IPS-20b (cell line): ENCODE data around the gene C19orf47.

Source experiments
- H3K27ac ChIP-seq: one replicate; pipeline ENCODE4 v1.5.1; 2013; ENCODE audit warnings: low read length
- H3K27me3 ChIP-seq: 2 replicates; pipeline ENCODE4 v1.6.1; 2013; ENCODE audit warnings: mild to moderate bottlenecking, low read length, inconsistent platforms; ENCODE audit not compliant: insufficient read depth
- H3K36me3 ChIP-seq: 2 replicates; pipeline ENCODE4 v1.6.1; 2013; ENCODE audit warnings: low read depth, mild to moderate bottlenecking, inconsistent platforms, low read length, moderate library complexity; ENCODE audit not compliant: insufficient read depth
- H3K4me1 ChIP-seq: 2 replicates; pipeline ENCODE4 v1.6.1; 2013; ENCODE audit warnings: mild to moderate bottlenecking, control low read depth, inconsistent platforms, low read length, moderate library complexity; ENCODE audit not compliant: insufficient read depth
- H3K4me3 ChIP-seq: 2 replicates; pipeline ENCODE4 v1.5.1; 2013; ENCODE audit warnings: mild to moderate bottlenecking, low read length, inconsistent platforms
- H3K9ac ChIP-seq: 2 replicates; pipeline ENCODE4 v1.6.1; 2013; ENCODE audit warnings: low read depth, mild to moderate bottlenecking, inconsistent platforms, low read length, moderate library complexity
- H3K9me3 ChIP-seq: 2 replicates; pipeline ENCODE4 v1.6.1; 2013; ENCODE audit warnings: mild to moderate bottlenecking, low read depth, low read length, inconsistent platforms; ENCODE audit not compliant: insufficient read depth

The C19orf47 gene

DNA sequence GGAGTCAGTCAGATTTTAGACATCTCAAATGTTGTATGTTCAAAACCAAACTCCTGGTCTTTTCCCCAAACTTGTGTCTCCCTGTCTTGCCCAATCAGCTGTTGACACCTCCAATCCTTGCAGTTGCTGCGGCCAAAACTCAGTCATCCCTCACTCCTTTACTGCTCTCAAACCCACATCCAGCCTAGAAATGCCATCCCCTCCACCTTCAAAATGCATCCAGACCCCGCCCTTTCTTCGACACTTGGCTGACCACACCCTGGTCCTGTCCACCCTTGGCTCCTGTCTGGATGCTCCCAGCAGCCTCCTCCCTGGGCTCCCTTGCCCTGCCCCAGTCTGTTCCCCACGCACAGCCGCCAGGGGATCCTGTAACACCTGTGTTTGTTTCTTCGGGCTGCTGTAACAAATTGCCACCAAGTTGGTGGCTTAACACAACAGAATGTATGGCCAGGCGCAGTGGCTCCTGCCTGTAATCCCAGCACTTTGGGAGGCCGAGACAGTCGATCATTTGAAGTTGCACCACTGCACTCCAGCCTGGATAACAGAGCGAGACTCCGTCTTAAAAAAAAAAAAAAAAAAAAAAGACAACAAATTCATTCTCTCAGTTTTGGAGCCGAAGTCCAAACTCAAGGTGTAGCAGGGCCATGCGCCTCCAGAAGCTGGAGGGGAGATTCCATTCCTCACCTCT is 12.0 kb upstream of the C19orf47 start:
- Histone ChIP-seq H3K36me3 (no peaks in the 10 kb centered on the region), H3K27ac (no peak overlapping the region), H3K4me3 (no peak overlapping the region), H3K4me1 (peaks cover 3% of the 10 kb centered on the region; the same call in 1 of the 2 replicates), H3K27me3 (no peaks in the 10 kb centered on the region), H3K9ac (no peak overlapping the region), H3K9me3 (no peaks in the 10 kb centered on the region)

GRCh38 chr19:40358773-40359172 is 10.6 kb upstream of the C19orf47 start:
- no peak overlapping the region for H3K4me3 ChIP-seq
- H3K27ac ChIP-seq: no peak overlapping the region

GRCh38 chr19:40357640-40358039 is 9.4 kb upstream of the C19orf47 start:
- Histone ChIP-seq H3K27ac (no peak overlapping the region), H3K4me3 (no peak overlapping the region), H3K9ac (no peak overlapping the region), H3K9me3 (no peaks in the 10 kb centered on the region), H3K4me1 (no peaks in the 10 kb centered on the region), H3K36me3 (no peaks in the 10 kb centered on the region), H3K27me3 (no peaks in the 10 kb centered on the region)

More at GRCh38 chr19:40358773-40359172, 10.6 kb upstream of the C19orf47 start:
- Histone ChIP-seq H3K36me3 (no peaks in the 10 kb centered on the region), H3K4me1 (no peaks in the 10 kb centered on the region), H3K27me3 (no peaks in the 10 kb centered on the region), H3K9me3 (no peaks in the 10 kb centered on the region), H3K9ac (no peak overlapping the region)

- H3K27ac ChIP-seq: no peak overlapping the region
- no peaks in the 10 kb centered on the region for H3K27me3 ChIP-seq
- H3K4me3 ChIP-seq: no peak overlapping the region
Measured at GRCh38 chr19:40356681-40357595, 8.7 kb upstream of the C19orf47 start.

GRCh38 chr19:40355975-40356680 is 7.9 kb upstream of the C19orf47 start:
- no peaks in the 10 kb centered on the region for H3K9me3 ChIP-seq
- H3K27ac ChIP-seq: no peak overlapping the region
- no peaks in the 10 kb centered on the region for H3K27me3 ChIP-seq
- H3K9ac ChIP-seq: no peak overlapping the region
- no peak overlapping the region for H3K4me3 ChIP-seq
- H3K36me3 ChIP-seq: no peaks in the 10 kb centered on the region
- H3K4me1 ChIP-seq: no peaks in the 10 kb centered on the region

More at GRCh38 chr19:40356681-40357595, 8.7 kb upstream of the C19orf47 start:
- Histone ChIP-seq H3K9ac (no peak overlapping the region), H3K36me3 (no peaks in the 10 kb centered on the region), H3K9me3 (no peaks in the 10 kb centered on the region), H3K4me1 (no peaks in the 10 kb centered on the region)

GRCh38 chr19:40348961-40349507 is 837 bp upstream of the C19orf47 start:
- H3K27ac ChIP-seq: no peak overlapping the region
- no peaks in the 10 kb centered on the region for H3K9me3 ChIP-seq
- H3K36me3 ChIP-seq: no peaks in the 10 kb centered on the region
- no peaks in the 10 kb centered on the region for H3K27me3 ChIP-seq
- H3K4me1 ChIP-seq: no peaks in the 10 kb centered on the region
- H3K9ac ChIP-seq: peak overlapping the region; percentile 82
- peak overlapping the region; percentile 91 for H3K4me3 ChIP-seq

DNA sequence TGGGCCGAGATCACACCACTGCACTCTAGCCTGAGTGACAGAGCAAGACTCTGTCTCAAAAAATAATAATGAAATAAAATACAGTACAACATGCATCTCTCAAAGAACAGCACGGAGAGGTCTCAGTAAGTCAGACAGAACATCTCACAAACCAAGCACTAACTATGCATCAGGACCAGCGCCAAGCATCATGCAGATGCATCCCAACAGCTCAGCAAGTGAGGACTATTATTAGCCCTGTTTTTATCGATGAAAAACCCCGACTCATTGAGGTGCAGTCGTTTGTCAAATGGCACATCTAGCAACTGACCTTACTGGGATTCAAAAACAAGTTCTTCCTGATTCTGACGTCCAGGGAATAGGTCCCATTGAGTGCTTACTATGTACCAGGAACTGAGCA is 3.8 kb downstream of the C19orf47 start:
- H3K4me1 ChIP-seq: no peaks in the 10 kb centered on the region
- H3K36me3 ChIP-seq: 0 out of 2 replicates have a peak, but pooled peaks cover 4% of the 10 kb centered on the region
- H3K27me3 ChIP-seq: no peaks in the 10 kb centered on the region
- no peak overlapping the region for H3K9ac ChIP-seq
- no peak overlapping the region for H3K27ac ChIP-seq
- no peak overlapping the region for H3K4me3 ChIP-seq
- no peaks in the 10 kb centered on the region for H3K9me3 ChIP-seq

DNA sequence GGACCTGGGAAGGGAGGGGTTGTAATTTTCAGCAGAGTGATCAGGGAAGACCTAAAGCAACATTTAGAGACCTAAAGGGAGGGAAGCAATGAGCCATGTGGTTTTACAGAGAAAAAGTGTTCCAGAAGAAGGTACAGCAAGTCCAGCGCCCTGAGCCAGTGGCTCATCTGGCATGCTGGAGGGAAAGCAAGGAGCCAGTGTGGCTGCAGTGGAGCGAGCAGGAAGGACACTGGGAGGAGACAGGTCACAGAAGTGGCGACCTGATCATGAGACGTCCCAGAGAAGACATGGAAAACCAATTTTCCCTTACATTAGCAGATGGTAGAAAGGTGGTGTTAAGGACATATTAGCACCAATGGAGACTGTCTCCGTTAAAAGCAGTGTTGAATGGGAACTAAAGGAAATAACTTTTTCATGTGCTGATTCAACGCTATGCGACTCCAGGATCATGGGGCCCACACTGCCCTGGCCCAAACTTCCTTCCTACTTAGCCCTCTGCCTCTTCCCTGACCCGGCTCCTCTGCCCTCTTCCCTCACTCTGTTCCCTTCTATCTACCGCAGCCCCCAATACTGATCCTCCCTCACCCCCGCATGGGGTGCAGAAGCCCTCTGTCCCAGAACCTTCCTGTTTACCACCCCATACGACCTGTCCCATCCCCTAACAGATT is 5.4 kb downstream of the C19orf47 start:
- Histone ChIP-seq H3K27ac (no peak overlapping the region), H3K4me1 (no peaks in the 10 kb centered on the region), H3K36me3 (0 out of 2 replicates have a peak, but pooled peaks cover 4% of the 10 kb centered on the region), H3K9me3 (no peaks in the 10 kb centered on the region), H3K4me3 (no peak overlapping the region), H3K9ac (no peak overlapping the region), H3K27me3 (no peaks in the 10 kb centered on the region)

GRCh38 chr19:40341601-40342482 is 6.4 kb downstream of the C19orf47 start:
- no peaks in the 10 kb centered on the region for H3K4me1 ChIP-seq
- H3K36me3 ChIP-seq: 0 out of 2 replicates have a peak, but pooled peaks cover 4% of the 10 kb centered on the region
- H3K9me3 ChIP-seq: no peaks in the 10 kb centered on the region
- no peak overlapping the region for H3K9ac ChIP-seq
- H3K27me3 ChIP-seq: no peaks in the 10 kb centered on the region
- no peak overlapping the region for H3K4me3 ChIP-seq
- no peak overlapping the region for H3K27ac ChIP-seq

DNA sequence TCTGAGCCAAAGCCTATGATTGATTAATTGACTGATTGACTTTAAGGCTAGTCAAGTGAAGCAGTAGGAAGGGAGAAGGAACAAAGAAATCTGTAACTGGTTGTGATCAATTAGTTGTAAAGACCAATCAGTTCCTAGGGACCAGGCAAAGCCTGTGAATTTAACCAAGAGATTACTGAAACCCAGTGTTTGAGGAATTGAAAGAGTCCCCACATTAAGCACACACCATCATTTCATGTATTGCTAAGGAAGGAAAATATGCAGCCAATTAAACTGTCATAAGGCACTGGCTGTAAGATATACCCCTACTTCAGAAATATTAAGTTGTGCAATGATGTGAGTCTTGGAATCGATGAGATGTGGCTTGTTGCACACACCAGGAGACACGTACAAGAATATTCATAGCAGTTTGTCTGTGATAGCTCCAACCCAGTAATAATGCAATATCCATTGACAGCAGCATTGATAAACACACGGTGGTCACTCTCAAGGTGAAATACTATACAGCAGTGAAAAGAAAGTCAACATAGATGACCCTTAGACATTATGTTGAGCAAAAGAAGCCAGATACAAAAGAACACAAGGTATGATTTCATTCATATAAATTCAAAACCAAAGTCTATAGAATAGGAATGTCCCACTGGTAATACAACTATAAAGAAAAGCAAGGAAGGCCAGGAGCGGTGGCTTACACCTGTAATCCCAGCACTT is 9.0 kb downstream of the C19orf47 start:
- no peak overlapping the region for H3K4me3 ChIP-seq
- H3K9me3 ChIP-seq: no peaks in the 10 kb centered on the region
- no peaks in the 10 kb centered on the region for H3K27me3 ChIP-seq
- peaks cover 14% of the 10 kb centered on the region; the same call in 1 of the 2 replicates for H3K36me3 ChIP-seq
- no peaks in the 10 kb centered on the region for H3K4me1 ChIP-seq
- H3K9ac ChIP-seq: no peak overlapping the region
- no peak overlapping the region for H3K27ac ChIP-seq
